Tibial nerve (tissue), 4 donors: Measurements from ENCODE around the gene MMD.

ENCODE experiments used
- CTCF ChIP-seq, 5 experiments: fragments of 200-600 bp in 3 of 5; fragments of 450-650 bp in 2 of 5; sonication (generic) in 3 of 5; IDR thresholded peaks; one replicate each; pipeline ENCODE4 v1.5.1; 2016 to 2019; ENCODE audit warnings: antibody characterized with exemption in 5 of 5, mild to moderate bottlenecking in 3 of 5, moderate library complexity in 2 of 5
- EP300 ChIP-seq, 2 donors: sonication (generic); formaldehyde crosslinking; IDR thresholded peaks; one replicate each; pipeline ENCODE4 v1.6.1; 2017; ENCODE audit warnings: antibody characterized with exemption in 2 of 2, mild to moderate bottlenecking in 1 of 2
- POLR2A ChIP-seq, 2 donors: fragments of 450-650 bp; IDR thresholded peaks; one replicate each; pipeline ENCODE4 v1.6.1; 2017; ENCODE audit warnings: antibody characterized with exemption in 2 of 2, mild to moderate bottlenecking in 2 of 2, moderate library complexity in 2 of 2

GRCh38 chr17:55405600-55405999 is 16.0 kb downstream of the MMD start:
- TF ChIP-seq CTCF (IDR thresholded peaks at IDR 0.05) (no peak), POLR2A (IDR thresholded peaks at IDR 0.05) (no peak), EP300 (IDR thresholded peaks at IDR 0.05) (no peak)
